HS-27A (cell line): Measurements from ENCODE around the gene CALR.
"Not testable (repeated sequence)": the region's sequence is repeated elsewhere in the genome, so short reads cannot be mapped to it uniquely, and the experiment has no call there.

ENCODE experiments used
- DNase-seq: peaks from one replicate; pipeline ENCODE4 v3.0.0-alpha.2; 2012; ENCODE audit warnings: low read depth, missing footprints

The CALR gene

DNA sequence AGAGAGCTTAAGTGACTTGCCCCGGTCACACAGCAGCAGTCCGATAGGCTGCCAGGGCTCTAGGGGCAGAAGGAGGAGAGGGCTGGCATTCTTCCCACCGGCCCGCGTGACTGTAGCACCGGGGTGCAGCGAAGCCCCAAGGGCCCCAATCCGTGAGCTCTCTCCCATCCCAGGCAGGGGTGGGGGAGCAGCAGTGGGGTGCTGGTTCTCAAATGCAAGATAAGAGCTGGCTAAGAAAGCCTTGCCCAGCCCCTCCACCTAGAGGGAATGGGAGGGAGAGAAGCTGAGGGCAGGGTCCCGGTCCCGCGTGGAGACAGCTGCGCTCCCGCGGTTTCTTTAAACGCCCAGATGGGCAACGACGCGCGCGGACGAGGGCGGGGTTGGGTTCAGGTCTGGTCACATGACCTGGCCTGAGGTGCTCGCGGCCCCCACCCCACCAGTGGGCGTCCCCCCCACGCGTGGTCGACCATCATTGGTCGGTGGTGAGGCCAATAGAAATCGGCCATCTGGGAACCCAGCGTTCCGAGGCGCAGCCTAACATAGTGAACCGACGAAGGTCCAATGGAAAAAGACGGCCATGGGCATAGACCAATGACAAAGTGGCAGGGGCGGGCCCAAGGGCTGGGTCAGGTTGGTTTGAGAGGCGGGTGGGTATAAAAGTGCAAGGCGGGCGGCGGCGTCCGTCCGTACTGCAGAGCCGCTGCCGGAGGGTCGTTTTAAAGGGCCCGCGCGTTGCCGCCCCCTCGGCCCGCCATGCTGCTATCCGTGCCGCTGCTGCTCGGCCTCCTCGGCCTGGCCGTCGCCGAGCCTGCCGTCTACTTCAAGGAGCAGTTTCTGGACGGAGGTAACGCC, at the start of gene CALR:
Gene CALR, plus strand, starts transcription at position 683 of the 852 bp plus-strand sequence. Its CDS starts 71 bp downstream, at position 754.
- DNase-seq, result peak; percentile 98

DNA sequence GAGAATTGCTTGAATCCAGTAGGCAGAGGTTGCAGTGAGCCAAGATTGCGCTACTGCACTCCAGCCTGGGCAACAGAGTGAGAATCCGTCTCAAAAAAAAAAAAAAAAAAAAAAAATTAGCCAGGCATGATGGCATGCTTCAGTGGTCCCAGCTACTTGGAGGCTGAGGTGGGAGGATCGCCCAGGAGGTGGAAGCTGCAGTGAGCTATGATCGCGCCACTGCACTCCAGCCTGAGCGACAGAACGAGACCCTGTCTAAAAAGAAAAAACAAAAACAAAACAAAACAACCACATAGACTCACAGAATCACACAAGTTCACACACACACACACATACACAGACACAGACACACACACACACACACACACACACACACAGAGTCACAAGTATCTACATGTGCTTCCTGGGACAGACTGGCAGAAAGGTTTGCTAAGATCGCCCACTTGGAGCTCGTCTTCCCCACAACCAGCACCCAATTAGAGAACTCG, 48.1 kb upstream of the CALR start:
- not testable (repeated sequence) for DNase-seq

DNA sequence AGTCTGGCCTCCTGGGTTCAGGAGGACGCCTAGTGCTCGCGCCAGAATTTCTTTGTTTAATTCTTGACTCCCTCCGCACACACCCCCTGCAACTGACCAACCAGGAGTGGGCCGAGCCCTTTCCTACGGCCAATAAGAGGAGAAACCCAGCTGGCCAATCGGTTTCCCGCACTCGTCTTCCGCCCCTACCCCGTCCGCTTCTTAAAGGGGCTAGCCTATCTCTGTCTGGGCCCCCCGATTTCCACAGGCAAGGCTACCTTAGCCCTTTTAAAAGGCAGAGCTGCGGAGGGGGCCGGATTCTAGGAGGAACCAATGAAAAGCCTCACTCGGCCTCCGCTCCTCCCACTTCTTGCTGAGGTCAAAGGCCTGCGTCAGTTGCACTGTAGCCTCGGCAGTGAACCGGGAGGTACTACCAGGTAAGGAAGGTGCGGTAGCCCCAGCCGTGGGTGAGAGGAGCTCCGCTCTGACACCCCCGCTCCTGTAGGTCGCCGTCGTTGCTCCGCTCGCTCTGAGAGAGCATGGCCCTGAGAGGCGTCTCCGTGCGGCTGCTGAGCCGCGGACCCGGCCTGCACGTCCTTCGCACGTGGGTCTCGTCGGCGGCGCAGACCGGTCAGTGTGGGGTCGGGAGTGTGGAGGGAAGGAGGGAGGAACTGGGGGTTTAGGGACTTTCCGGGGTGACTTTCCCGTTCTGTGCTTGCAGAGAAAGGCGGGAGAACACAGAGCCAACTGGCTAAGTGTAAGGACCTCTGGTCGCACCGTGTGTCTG, 47.4 kb upstream of the CALR start, which contains the start of gene GCDH:
Gene GCDH, plus strand, starts transcription at position 374 of the 766 bp plus-strand sequence. Its CDS starts 145 bp downstream, at position 519.
- peak; percentile 88 for DNase-seq

- no peak for DNase-seq
Measured at GRCh38 chr19:12891553-12892021, 46.8 kb upstream of the CALR start.

DNA sequence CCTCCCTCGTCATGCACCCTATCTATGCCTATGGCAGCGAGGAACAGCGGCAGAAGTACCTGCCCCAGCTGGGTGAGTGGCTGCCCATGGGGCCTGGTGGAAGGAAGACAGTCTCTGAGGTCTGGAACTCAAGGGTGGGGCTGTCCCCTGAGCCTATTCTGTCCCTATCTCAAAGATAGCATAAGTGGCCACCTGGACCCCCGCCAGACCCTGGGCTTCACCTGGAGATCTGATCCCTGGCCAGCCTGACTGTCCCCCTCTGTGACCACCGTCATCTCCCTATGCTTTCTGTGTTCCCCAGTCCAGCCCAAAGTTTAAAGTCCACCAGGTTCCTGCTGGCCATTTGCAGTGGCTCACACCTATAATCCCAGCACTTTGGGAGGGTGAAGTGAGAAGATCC, 44.8 kb upstream of the CALR start:
- no peak for DNase-seq

GRCh38 chr19:12896460-12896859, 41.9 kb upstream of the CALR start:
- no peak for DNase-seq

DNA sequence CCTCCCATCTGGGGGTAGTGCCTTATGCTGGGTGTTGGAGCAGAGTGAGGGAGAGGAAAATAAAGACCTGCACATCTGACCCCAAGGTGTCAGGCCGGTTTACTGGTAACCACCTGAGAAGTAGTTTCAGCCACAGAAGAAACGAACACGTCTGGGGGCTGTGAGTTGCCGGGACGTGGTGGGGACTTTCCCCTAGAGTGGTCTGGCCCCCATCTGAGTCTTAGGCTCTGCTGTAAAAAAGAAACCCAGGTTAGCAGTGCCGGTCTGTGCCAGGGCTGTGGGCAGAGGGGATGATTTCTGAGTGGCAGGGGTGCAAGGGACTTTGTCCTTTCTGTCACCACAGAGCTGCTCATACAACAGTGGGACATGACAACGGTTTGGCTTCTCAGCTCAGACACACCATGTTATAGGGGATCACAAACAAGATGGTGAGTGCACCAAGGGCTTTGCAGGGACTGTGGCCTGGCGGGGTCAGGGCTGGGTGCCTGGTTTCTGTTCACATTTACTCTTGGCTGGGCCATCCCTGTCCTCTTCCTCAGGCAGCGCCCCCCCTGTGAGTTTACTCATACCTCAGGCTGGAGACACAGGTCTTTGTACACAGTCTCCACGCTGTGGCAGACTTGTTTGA, 38.4 kb upstream of the CALR start:
- no peak for DNase-seq

DNA sequence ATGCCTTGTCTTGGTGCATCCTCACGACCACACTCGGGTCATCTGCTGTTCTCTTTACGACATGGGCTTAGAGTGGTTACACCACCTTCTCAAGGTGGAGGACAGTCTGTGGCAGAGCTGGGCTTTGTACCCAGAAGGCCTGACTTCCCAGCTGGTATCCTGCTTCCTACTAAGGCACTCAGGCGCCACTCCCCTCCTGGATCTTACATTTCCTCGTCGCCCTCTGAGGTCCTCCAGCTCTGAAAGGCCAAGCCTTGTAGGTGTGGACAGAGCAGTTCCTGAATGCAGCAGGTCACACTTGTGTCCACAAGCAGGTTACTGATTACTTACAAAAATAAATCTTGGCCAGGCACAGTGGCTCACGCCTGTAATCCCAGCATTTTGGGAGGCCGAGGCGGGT, 31.2 kb upstream of the CALR start:
- no peak for DNase-seq

DNA sequence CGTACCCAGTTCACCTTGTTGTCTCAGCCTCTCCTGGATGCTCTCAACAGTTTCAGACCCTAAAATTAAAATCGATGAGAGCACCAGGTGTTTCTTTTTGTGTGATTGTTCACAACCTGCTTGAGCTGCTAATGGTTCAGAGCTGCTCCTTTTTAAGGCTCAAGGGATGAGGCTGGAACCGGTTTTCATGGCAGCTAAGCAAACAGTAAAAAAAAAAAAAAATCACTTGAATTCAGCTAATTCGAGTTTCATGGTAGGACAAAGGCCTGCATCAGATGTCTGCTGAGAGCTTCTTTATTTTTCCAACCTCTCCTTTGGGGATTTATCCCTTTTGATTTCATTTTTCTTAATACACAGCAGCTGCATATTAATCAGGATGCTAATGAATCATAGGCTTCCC, 25.8 kb upstream of the CALR start:
- no peak for DNase-seq

- DNase-seq, result no peak
Measured at GRCh38 chr19:12913011-12913561, 25.3 kb upstream of the CALR start.

DNA sequence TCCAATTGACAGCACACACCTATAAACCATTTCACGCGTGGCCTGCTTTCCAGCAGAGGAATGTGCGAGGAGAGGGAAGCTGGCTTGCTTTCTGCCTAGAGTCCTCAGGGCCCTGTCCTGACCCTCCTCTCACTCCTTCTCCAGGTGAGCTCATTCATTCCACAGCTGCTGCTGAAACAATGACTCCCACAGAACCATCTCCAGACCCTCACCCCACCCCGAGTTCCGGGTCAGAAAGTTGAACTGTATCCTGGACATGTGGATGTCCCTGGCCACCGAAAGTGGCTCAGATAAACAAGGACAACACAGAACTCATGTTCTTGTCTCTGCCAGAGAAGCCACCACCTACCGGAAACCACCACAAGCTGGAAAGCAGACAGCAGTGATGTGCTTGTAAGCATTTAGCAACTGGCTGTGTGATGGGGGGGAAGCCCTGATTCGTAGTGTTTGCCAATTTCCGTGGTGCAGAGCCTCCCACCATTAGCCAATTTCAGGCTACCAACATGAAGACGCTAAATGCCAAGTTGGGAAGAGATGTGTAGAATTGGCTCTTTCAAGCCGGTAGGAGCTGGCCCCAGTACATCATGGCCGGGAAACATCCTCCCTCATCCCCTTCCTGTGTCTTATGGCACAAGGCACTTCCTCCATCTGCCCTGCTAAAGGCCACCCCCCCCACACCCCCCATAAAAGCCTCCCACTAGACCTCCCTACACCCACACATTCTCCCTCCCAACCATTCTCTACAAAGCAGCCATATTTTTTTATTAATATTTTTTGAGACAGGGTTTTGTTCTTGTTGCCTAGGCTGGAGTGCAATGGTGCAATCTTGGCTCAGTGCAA, 24.3 kb upstream of the CALR start:
- no peak for DNase-seq

DNA sequence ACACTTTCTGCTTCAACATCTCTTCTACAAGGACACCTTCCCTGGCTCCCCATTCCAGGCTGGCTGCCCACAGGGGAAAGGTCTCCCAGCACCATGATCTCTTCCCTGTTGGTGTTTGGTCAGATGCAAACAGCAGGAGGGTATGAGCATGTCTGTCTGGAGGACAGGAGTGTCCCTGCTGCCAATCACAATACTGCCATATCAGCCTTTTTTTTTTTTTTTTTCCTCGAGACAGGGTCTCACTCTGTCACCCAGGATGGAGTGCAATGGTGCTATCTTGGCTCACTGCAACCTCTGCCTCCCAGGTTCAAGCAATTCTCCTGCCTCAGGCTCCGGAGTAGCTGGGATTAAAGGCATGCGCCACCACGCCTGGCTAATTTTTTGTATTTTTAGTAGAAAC, 22.5 kb upstream of the CALR start:
- not testable (repeated sequence) for DNase-seq

- DNase-seq, result no peak
Measured at GRCh38 chr19:12918253-12918652, 20.2 kb upstream of the CALR start.

DNA sequence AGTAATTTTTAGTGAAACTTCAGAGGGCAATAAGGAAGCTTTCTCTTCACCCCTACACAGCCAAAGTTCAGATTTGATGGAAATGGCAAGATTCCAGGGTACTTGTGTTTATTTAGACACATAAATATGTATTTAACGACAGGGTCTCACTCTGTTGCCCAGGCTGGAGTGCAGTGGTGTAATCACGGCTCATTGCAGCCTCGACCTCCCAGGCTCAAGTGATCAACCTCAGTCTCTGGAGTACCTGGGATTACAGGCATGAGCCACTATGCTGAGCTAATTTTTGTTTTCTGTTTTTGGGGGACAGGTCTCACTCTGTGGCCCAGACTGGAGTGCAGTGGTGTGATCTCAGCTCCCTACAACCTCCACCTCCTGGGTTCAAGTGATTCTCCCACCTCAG, 17.4 kb upstream of the CALR start:
- DNase-seq, result no peak

- DNase-seq, result no peak
Measured at GRCh38 chr19:12922959-12923358, 15.4 kb upstream of the CALR start.

GRCh38 chr19:12924621-12925310, 13.6 kb upstream of the CALR start:
- DNase-seq, result no peak

- no peak for DNase-seq
Measured at GRCh38 chr19:12930002-12930645, 8.3 kb upstream of the CALR start.

DNA sequence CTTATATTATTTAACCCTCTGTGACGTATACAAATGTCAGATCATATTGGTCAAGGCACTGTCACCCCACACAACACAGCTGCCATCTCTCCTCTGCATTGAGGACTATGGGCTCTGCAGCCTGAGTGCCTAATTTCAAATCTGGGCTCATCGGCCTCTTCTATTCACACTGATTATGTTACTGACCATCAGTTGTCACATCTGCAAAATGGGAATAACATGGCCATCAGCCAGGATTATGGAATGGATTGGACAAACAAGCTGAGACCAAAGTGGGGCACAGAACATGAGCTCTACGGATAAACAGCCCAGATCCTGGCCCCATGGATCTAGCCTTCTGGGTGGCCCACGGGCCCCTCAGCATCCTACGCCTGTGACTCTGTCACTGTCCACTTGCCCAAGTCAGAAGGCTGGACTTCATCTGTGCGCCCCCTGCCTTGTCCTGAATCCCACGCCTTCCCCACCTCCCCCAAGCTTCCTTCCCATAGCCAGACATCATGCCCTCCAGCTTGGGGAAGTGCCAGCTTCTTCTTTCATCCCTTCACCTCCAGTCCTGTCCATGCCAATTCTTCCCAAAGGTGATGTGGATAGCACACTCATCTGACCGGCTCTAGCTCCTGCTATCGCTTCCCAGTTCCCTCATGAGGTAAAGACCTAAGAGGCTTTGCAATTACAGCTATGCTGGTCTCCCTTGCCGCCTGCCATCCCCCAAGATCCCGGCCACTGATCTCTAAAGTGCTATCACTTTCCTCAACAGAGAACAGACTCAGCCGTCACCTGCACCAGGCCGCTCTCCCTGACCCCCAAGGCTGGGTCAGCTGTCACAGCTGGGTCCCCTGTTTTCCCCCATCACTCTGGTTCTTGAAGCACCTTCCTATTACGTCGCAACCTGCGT, 5.8 kb upstream of the CALR start:
- DNase-seq, result no peak
